ENCODE data around the gene RBM19. TPM values are rescaled to one million over a fixed set of nuclear protein-coding genes. Genes with fewer than 3 reads are reported as not detected.

Gene RBM19
- total RNA-seq, 1 donor from 2014 or later, result 31.1 TPM

DNA sequence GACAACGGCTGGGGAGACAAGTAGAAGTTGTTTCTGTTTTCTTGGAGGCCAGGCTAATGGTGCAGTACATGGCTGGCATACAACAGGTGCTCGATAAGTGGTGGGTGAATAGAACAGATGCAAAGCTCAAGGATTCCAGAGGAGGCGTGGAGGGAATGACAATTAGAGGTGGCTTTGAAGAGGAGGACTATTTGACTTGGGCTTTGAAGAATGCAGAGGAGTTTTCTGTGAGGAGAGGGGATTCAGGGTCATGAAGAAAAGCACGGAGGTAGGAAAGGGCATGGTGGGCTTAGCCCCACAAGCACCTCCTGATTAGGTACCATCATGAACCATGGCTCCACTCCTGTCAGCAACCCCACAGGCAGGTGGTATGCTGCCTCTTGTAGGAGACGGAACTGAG lies 142.3 kb downstream of the RBM19 start:
- Mint-ChIP-seq H3K36me3 (ENCODE audit: unreplicated experiment) (peaks cover 12% of the 10 kb centered on the region), H3K27ac (ENCODE audit: unreplicated experiment) (no peak overlapping the region), H3K4me3 (ENCODE audit: unreplicated experiment) (no peak overlapping the region), H3K9me3 (ENCODE audit: unreplicated experiment) (no peaks in the 10 kb centered on the region), H3K27me3 (ENCODE audit: unreplicated experiment) (no peaks in the 10 kb centered on the region), H3K4me1 (ENCODE audit: unreplicated experiment) (peaks cover 2% of the 10 kb centered on the region)
- DNase-seq (ENCODE audit: extremely low spot score, unreplicated experiment), result no peak
- TF ChIP-seq CTCF (IDR thresholded peaks at IDR 0.05), result no peak

- no peak overlapping the region for H3K4me3 Mint-ChIP-seq (ENCODE audit: unreplicated experiment)
- H3K27ac Mint-ChIP-seq (ENCODE audit: unreplicated experiment), result no peak overlapping the region
- TF ChIP-seq CTCF (IDR thresholded peaks at IDR 0.05), result no peak
- H3K27me3 Mint-ChIP-seq (ENCODE audit: unreplicated experiment), result no peaks in the 10 kb centered on the region
- no peaks in the 10 kb centered on the region for H3K9me3 Mint-ChIP-seq (ENCODE audit: unreplicated experiment)
- peaks cover 2% of the 10 kb centered on the region for H3K4me1 Mint-ChIP-seq (ENCODE audit: unreplicated experiment)
- peaks cover 12% of the 10 kb centered on the region for H3K36me3 Mint-ChIP-seq (ENCODE audit: unreplicated experiment)
- DNase-seq (ENCODE audit: extremely low spot score, unreplicated experiment), result no peak
These were observed 143.1 kb downstream of the RBM19 start for GRCh38 chr12:113823016-113823415.

DNA sequence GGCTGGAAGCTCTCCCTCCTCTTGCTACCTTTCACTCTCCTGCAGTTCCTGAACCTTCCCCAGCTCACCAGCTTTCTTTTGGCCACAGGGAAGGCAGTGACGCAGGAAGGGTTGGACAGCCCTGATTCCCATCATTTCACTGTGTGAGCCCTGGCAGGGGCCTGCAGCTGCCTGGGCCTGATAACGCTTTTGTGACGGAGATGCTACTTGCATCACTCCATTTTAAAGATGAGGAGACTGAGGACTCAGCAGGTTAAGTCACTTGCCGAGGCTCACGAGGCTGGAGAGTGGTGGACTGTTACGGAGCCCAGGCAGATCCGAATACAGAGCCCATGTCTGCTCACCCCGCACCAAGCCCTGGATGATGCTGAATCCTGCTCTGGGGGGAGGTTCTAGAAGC lies 145.3 kb downstream of the RBM19 start:
- no peaks in the 10 kb centered on the region for H3K27me3 Mint-ChIP-seq (ENCODE audit: unreplicated experiment)
- H3K9me3 Mint-ChIP-seq (ENCODE audit: unreplicated experiment), result no peaks in the 10 kb centered on the region
- no peak overlapping the region for H3K27ac Mint-ChIP-seq (ENCODE audit: unreplicated experiment)
- H3K4me1 Mint-ChIP-seq (ENCODE audit: unreplicated experiment), result peaks cover 2% of the 10 kb centered on the region
- H3K36me3 Mint-ChIP-seq (ENCODE audit: unreplicated experiment), result peaks cover 12% of the 10 kb centered on the region
- no peak for TF ChIP-seq CTCF (IDR thresholded peaks at IDR 0.05)
- H3K4me3 Mint-ChIP-seq (ENCODE audit: unreplicated experiment), result no peak overlapping the region
- no peak for DNase-seq (ENCODE audit: extremely low spot score, unreplicated experiment)

DNA sequence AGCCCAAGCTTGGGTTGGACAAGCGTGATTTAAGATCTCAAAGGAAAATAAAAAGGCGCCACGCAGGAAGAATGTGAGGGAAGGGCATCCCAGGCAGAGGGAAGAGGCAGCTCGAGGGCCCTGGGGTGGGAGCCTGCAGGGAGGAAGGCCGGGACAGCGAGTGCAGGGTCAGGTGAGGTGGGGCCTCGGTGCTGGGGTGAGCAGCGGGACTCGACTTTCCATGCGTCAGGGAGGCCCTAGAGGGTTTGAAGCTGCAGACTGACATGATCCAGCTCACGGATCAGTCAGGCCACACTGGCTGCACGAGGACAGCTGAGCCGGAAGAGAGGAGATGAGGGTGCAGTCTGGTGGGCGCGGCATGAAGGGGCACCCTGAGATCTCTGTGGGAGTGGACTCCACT lies 145.8 kb downstream of the RBM19 start:
- no peak overlapping the region for H3K4me3 Mint-ChIP-seq (ENCODE audit: unreplicated experiment)
- peaks cover 12% of the 10 kb centered on the region for H3K36me3 Mint-ChIP-seq (ENCODE audit: unreplicated experiment)
- no peak for TF ChIP-seq CTCF (IDR thresholded peaks at IDR 0.05)
- no peaks in the 10 kb centered on the region for H3K9me3 Mint-ChIP-seq (ENCODE audit: unreplicated experiment)
- H3K27ac Mint-ChIP-seq (ENCODE audit: unreplicated experiment), result no peak overlapping the region
- H3K27me3 Mint-ChIP-seq (ENCODE audit: unreplicated experiment), result no peaks in the 10 kb centered on the region
- H3K4me1 Mint-ChIP-seq (ENCODE audit: unreplicated experiment), result peaks cover 2% of the 10 kb centered on the region
- no peak for DNase-seq (ENCODE audit: extremely low spot score, unreplicated experiment)

GRCh38 chr12:113819495-113819894 lies 146.6 kb downstream of the RBM19 start:
- H3K27me3 Mint-ChIP-seq (ENCODE audit: unreplicated experiment), result no peaks in the 10 kb centered on the region
- H3K27ac Mint-ChIP-seq (ENCODE audit: unreplicated experiment), result no peak overlapping the region
- no peak overlapping the region for H3K4me3 Mint-ChIP-seq (ENCODE audit: unreplicated experiment)
- H3K4me1 Mint-ChIP-seq (ENCODE audit: unreplicated experiment), result peaks cover 2% of the 10 kb centered on the region
- no peak for TF ChIP-seq CTCF (IDR thresholded peaks at IDR 0.05)
- peaks cover 15% of the 10 kb centered on the region for H3K36me3 Mint-ChIP-seq (ENCODE audit: unreplicated experiment)
- no peak for DNase-seq (ENCODE audit: extremely low spot score, unreplicated experiment)
- no peaks in the 10 kb centered on the region for H3K9me3 Mint-ChIP-seq (ENCODE audit: unreplicated experiment)

All from osteocyte (in vitro differentiated cells).